PFSK-1 (cell line): ENCODE results near the gene PCSK6.

ENCODE experiments used
- FOXP2 ChIP-seq: optimal IDR thresholded peaks from 2 replicates; pipeline ENCODE3; 2011; ENCODE audit warnings: borderline replicate concordance, control low read depth, inconsistent platforms; ENCODE audit not compliant: insufficient read depth; ENCODE audit errors: extremely low read length, extremely low read depth
- POLR2AphosphoS5 ChIP-seq: IDR thresholded peaks from 2 replicates; pipeline ENCODE4 v1.6.1; 2012; ENCODE audit warnings: low read depth, mild to moderate bottlenecking, control low read depth, low read length, moderate library complexity
- REST ChIP-seq, 2 experiments: IDR thresholded peaks; 2 replicates each; pipeline versions ENCODE4 v1.6.1 to v1.8.0; 2011 to 2012; ENCODE audit warnings: low read depth in 2 of 2, low read length in 2 of 2, control low read depth in 1 of 2, inconsistent platforms in 1 of 2, mild to moderate bottlenecking in 1 of 2, moderate library complexity in 1 of 2; ENCODE audit not compliant: insufficient read depth in 1 of 2
- SIN3A ChIP-seq: IDR thresholded peaks from 2 replicates; pipeline ENCODE4 v1.6.1; 2012; ENCODE audit warnings: mild to moderate bottlenecking, low read length, moderate library complexity, borderline replicate concordance; ENCODE audit not compliant: insufficient read depth
- TAF1 ChIP-seq: IDR thresholded peaks from 2 replicates; pipeline ENCODE4 v1.6.1; 2012; ENCODE audit warnings: low read length, control low read depth, borderline replicate concordance; ENCODE audit not compliant: insufficient read depth

PCSK6 gene

GRCh38 chr15:101391981-101392640, 97.4 kb downstream of the PCSK6 start:
- TF ChIP-seq REST (IDR thresholded peaks at IDR 0.05; ENCODE audit: insufficient read depth in 1 of 2, low read depth in 2 of 2, low read length in 2 of 2) (no peak), TAF1 (no peak), SIN3A (no peak), POLR2AphosphoS5 (no peak), FOXP2 (no peak)

- TF ChIP-seq SIN3A (no peak), REST (IDR thresholded peaks at IDR 0.05; ENCODE audit: insufficient read depth in 1 of 2, low read depth in 2 of 2, low read length in 2 of 2) (no peak), FOXP2 (no peak), TAF1 (no peak), POLR2AphosphoS5 (no peak)
Measured at GRCh38 chr15:101391431-101391830, 98.1 kb downstream of the PCSK6 start.

- TF ChIP-seq FOXP2: no peak
- no peak for TF ChIP-seq SIN3A
- no peak for TF ChIP-seq TAF1
- TF ChIP-seq REST (IDR thresholded peaks at IDR 0.05; ENCODE audit: insufficient read depth in 1 of 2, low read depth in 2 of 2, low read length in 2 of 2): no peak
- TF ChIP-seq POLR2AphosphoS5: no peak
Measured at GRCh38 chr15:101390462-101390861, 99.0 kb downstream of the PCSK6 start.

GRCh38 chr15:101390060-101390459, 99.4 kb downstream of the PCSK6 start:
- TF ChIP-seq TAF1 (no peak), SIN3A (no peak), REST (IDR thresholded peaks at IDR 0.05; ENCODE audit: insufficient read depth in 1 of 2, low read depth in 2 of 2, low read length in 2 of 2) (no peak), FOXP2 (no peak), POLR2AphosphoS5 (no peak)

- TF ChIP-seq REST (IDR thresholded peaks at IDR 0.05; ENCODE audit: insufficient read depth in 1 of 2, low read depth in 2 of 2, low read length in 2 of 2) (no peak), SIN3A (no peak), TAF1 (no peak), POLR2AphosphoS5 (no peak), FOXP2 (no peak)
Measured at GRCh38 chr15:101389362-101389761, 100.1 kb downstream of the PCSK6 start.
